Measurements from ENCODE around the gene SERPINA10. TPM values are rescaled to one million over a fixed set of nuclear protein-coding genes. Genes with fewer than 3 reads are reported as not detected.
A peak's percentile ranks its signal among the peaks of the same experiment; 100 is the strongest.

SERPINA10 gene
- total RNA-seq, 1 experiment from 2014 or later: 7.3 TPM

- Mint-ChIP-seq H3K27ac (ENCODE audit: unreplicated experiment) (no peak overlapping the region), H3K4me1 (ENCODE audit: low read depth, unreplicated experiment) (no peaks in the 10 kb centered on the region), H3K9me3 (ENCODE audit: unreplicated experiment) (peaks cover 14% of the 10 kb centered on the region), H3K4me3 (ENCODE audit: unreplicated experiment) (no peak overlapping the region), H3K27me3 (ENCODE audit: insufficient read depth, unreplicated experiment) (no peaks in the 10 kb centered on the region), H3K36me3 (ENCODE audit: insufficient read depth, unreplicated experiment) (peaks cover 4% of the 10 kb centered on the region)
- Histone ChIP-seq H3K36me3 (ENCODE audit: control insufficient read depth, insufficient read depth, low read length) (no peaks in the 10 kb centered on the region), H3K27me3 (replicated peaks; ENCODE audit: control insufficient read depth, insufficient read depth, low read length) (no peaks in the 10 kb centered on the region), H3K4me1 (no peaks in the 10 kb centered on the region; the same call in 1 of the 2 replicates), H3K4me3 (ENCODE audit: low read depth, low read length) (no peak overlapping the region), H3K9me3 (no peaks in the 10 kb centered on the region)
- intact Hi-C loops (cut with micrococcal nuclease; ENCODE audit: unreplicated experiment): loop anchor here (2.0 to 10.0 kb wide), 3 partner anchors 125 to 273 kb away; no protein-coding TSS in a partner anchor
- ChIA-PET CTCF (interaction anchor here (0.6 kb wide), 1 partner anchor 178 kb away, joined by 4 read pairs; no protein-coding TSS in a partner anchor), POLR2A (no interaction called here)
- peak in 1 of 2 experiments; percentile 53 for DNase-seq
- TF ChIP-seq CTCF (IDR thresholded peaks at IDR 0.05; ENCODE audit: insufficient read depth in 1 of 2, low read depth in 1 of 2, low read length in 1 of 2, severe bottlenecking in 1 of 2, unreplicated experiment in 1 of 2): peak in 1 of 2 experiments; percentile 45
- no TSS peak for BruUV-seq (replicated peaks)
Observed at GRCh38 chr14:94307410-94307992, 14.4 kb upstream of the SERPINA10 start.

- Mint-ChIP-seq H3K27me3 (ENCODE audit: insufficient read depth, unreplicated experiment) (no peaks in the 10 kb centered on the region), H3K27ac (ENCODE audit: unreplicated experiment) (no peak overlapping the region), H3K4me1 (ENCODE audit: low read depth, unreplicated experiment) (no peaks in the 10 kb centered on the region), H3K9me3 (ENCODE audit: unreplicated experiment) (peaks cover 14% of the 10 kb centered on the region), H3K36me3 (ENCODE audit: insufficient read depth, unreplicated experiment) (peaks cover 4% of the 10 kb centered on the region), H3K4me3 (ENCODE audit: unreplicated experiment) (no peak overlapping the region)
- ChIA-PET CTCF (interaction anchor here (0.5 to 1.2 kb wide), 3 partner anchors 14 to 253 kb away, joined by 3 to 5 read pairs (median 3); no protein-coding TSS in a partner anchor), POLR2A (no interaction called here)
- H3K4me3 ChIP-seq (ENCODE audit: low read depth, low read length): no peak overlapping the region
- no peak for DNase-seq
- H3K9me3 ChIP-seq: no peaks in the 10 kb centered on the region
- no peaks in the 10 kb centered on the region for H3K27me3 ChIP-seq (replicated peaks; ENCODE audit: control insufficient read depth, insufficient read depth, low read length)
- intact Hi-C loops (cut with micrococcal nuclease; ENCODE audit: unreplicated experiment): loop anchor here (2.0 to 10.0 kb wide), 3 partner anchors 124 to 272 kb away; no protein-coding TSS in a partner anchor
- H3K36me3 ChIP-seq (ENCODE audit: control insufficient read depth, insufficient read depth, low read length): no peaks in the 10 kb centered on the region
- H3K4me1 ChIP-seq: no peaks in the 10 kb centered on the region; the same call in 1 of the 2 replicates
- BruUV-seq (replicated peaks): no TSS peak
- no peak for TF ChIP-seq CTCF (IDR thresholded peaks at IDR 0.05; ENCODE audit: insufficient read depth in 1 of 2, low read depth in 1 of 2, low read length in 1 of 2, severe bottlenecking in 1 of 2, unreplicated experiment in 1 of 2)
Observed at GRCh38 chr14:94306047-94306978, 13.2 kb upstream of the SERPINA10 start.

DNA sequence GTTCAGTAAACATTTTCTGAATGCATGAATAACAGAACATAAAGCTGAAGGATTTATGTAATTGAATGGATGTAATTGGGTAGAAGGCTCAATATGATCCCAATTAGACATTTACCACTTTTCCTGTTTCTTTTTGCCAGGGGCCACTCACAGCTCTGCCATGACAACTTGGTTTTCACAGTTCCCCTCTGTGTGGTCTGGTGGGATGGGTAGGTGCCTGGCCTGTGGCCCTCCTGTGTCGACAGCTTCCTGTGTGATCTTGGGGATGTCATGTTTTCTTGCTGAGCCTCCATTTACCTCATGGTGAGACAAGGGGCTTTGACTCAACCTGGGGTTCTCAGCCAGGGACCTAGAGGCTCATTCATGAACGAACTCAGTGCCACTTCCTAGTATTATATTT is 12.6 kb upstream of the SERPINA10 start:
- intact Hi-C loops (cut with micrococcal nuclease; ENCODE audit: unreplicated experiment): loop anchor here (2.0 to 10.0 kb wide), 3 partner anchors 123 to 271 kb away; no protein-coding TSS in a partner anchor
- Histone ChIP-seq H3K4me3 (ENCODE audit: low read depth, low read length) (no peak overlapping the region), H3K4me1 (no peaks in the 10 kb centered on the region; the same call in 1 of the 2 replicates), H3K9me3 (no peaks in the 10 kb centered on the region), H3K27me3 (replicated peaks; ENCODE audit: control insufficient read depth, insufficient read depth, low read length) (no peaks in the 10 kb centered on the region), H3K36me3 (ENCODE audit: control insufficient read depth, insufficient read depth, low read length) (no peaks in the 10 kb centered on the region)
- no peaks in the 10 kb centered on the region for H3K27me3 Mint-ChIP-seq (ENCODE audit: insufficient read depth, unreplicated experiment)
- DNase-seq: no peak
- peaks cover 4% of the 10 kb centered on the region for H3K36me3 Mint-ChIP-seq (ENCODE audit: insufficient read depth, unreplicated experiment)
- no peak overlapping the region for H3K4me3 Mint-ChIP-seq (ENCODE audit: unreplicated experiment)
- no peak overlapping the region for H3K27ac Mint-ChIP-seq (ENCODE audit: unreplicated experiment)
- CTCF ChIA-PET: interaction anchor here (0.5 to 1.2 kb wide), 4 partner anchors 14 to 252 kb away, joined by 3 to 5 read pairs (median 3); no protein-coding TSS in a partner anchor
- TF ChIP-seq CTCF (IDR thresholded peaks at IDR 0.05; ENCODE audit: insufficient read depth in 1 of 2, low read depth in 1 of 2, low read length in 1 of 2, severe bottlenecking in 1 of 2, unreplicated experiment in 1 of 2): no peak
- H3K4me1 Mint-ChIP-seq (ENCODE audit: low read depth, unreplicated experiment): no peaks in the 10 kb centered on the region
- POLR2A ChIA-PET: no interaction called here
- H3K9me3 Mint-ChIP-seq (ENCODE audit: unreplicated experiment): peaks cover 14% of the 10 kb centered on the region
- no TSS peak for BruUV-seq (replicated peaks)

Data from Caco-2 (cell line).